GM23338 (cell line): ENCODE data around the gene HSD11B2. TPM values are rescaled to one million over a fixed set of nuclear protein-coding genes. Genes with fewer than 3 reads are reported as not detected.

Source experiments
- ATAC-seq: fragments of 200-7000 bp; cut with Tn5 transposase; 3 replicates; pipeline ENCODE4 v1.9.1; 2020
- DNase-seq: peaks from one replicate; pipeline ENCODE4 v3.0.0-alpha.2; 2015; ENCODE audit warnings: low spot score
- H2AFZ ChIP-seq: fragments of 200-600 bp; sonication (generic); 2 replicates; pipeline ENCODE4 v1.8.0; 2016; ENCODE audit warnings: antibody characterized with exemption, mild to moderate bottlenecking, moderate library complexity
- H3F3A ChIP-seq: fragments of 200-600 bp; sonication (generic); replicated peaks from 2 replicates; pipeline ENCODE4 v1.8.0; 2017; ENCODE audit warnings: antibody characterized with exemption, mixed run types, low read depth
- H3K27ac ChIP-seq: fragments of 200-600 bp; sonication (generic); 2 replicates; pipeline ENCODE4 v1.6.1; 2016; ENCODE audit warnings: low read depth
- H3K27me3 ChIP-seq: fragments of 200-600 bp; sonication (generic); 2 replicates; pipeline ENCODE4 v1.8.0; 2016; ENCODE audit warnings: mild to moderate bottlenecking, mixed run types, moderate library complexity; ENCODE audit not compliant: insufficient read depth
- H3K36me3 ChIP-seq: fragments of 200-600 bp; sonication (generic); 2 replicates; pipeline ENCODE4 v1.8.0; 2016; ENCODE audit warnings: mild to moderate bottlenecking; ENCODE audit not compliant: insufficient read depth
- H3K4me1 ChIP-seq: fragments of 200-600 bp; sonication (generic); 2 replicates; pipeline ENCODE4 v1.8.0; 2016; ENCODE audit warnings: mild to moderate bottlenecking, moderate library complexity; ENCODE audit not compliant: insufficient read depth
- H3K4me2 ChIP-seq: fragments of 200-600 bp; sonication (generic); 2 replicates; pipeline ENCODE4 v1.7.1; 2017; ENCODE audit warnings: mixed run types
- H3K4me3 ChIP-seq: fragments of 200-600 bp; sonication (generic); 2 replicates; pipeline ENCODE4 v1.6.1; 2016; ENCODE audit warnings: mixed run types
- H3K79me2 ChIP-seq: fragments of 200-600 bp; sonication (generic); replicated peaks from 2 replicates; pipeline ENCODE4 v1.8.0; 2017; ENCODE audit warnings: mild to moderate bottlenecking; ENCODE audit not compliant: insufficient read depth
- H3K9me2 ChIP-seq: fragments of 200-600 bp; sonication (generic); 2 replicates; pipeline ENCODE4 v1.8.0; 2017; ENCODE audit not compliant: insufficient read depth
- H4K20me1 ChIP-seq: fragments of 200-600 bp; sonication (generic); replicated peaks from 2 replicates; pipeline ENCODE4 v1.8.0; 2017; ENCODE audit warnings: mild to moderate bottlenecking; ENCODE audit not compliant: insufficient read depth
- H3K27ac Mint-ChIP-seq: 2 replicates; pipeline ENCODE4 v1.8.0; 2020; ENCODE audit warnings: inconsistent platforms, mild to moderate bottlenecking, moderate library complexity, mixed read lengths
- H3K27me3 Mint-ChIP-seq: 3 replicates; pipeline ENCODE4 v1.8.0; 2022; ENCODE audit warnings: low read depth, mild to moderate bottlenecking, moderate library complexity, mixed read lengths, inconsistent platforms; ENCODE audit not compliant: insufficient read depth, poor library complexity
- H3K36me3 Mint-ChIP-seq: 3 replicates; pipeline ENCODE4 v1.8.0; 2021; ENCODE audit warnings: low read depth, mild to moderate bottlenecking, inconsistent platforms, moderate library complexity, mixed read lengths
- H3K4me1 Mint-ChIP-seq: 3 replicates; pipeline ENCODE4 v1.8.0; 2020; ENCODE audit warnings: mild to moderate bottlenecking, inconsistent platforms, mixed read lengths
- H3K4me3 Mint-ChIP-seq: 3 replicates; pipeline ENCODE4 v1.8.0; 2021; ENCODE audit warnings: moderate library complexity, mild to moderate bottlenecking, inconsistent platforms, mixed read lengths
- H3K9me3 Mint-ChIP-seq: 3 replicates; pipeline ENCODE4 v1.8.0; 2020; ENCODE audit warnings: moderate library complexity, mild to moderate bottlenecking, inconsistent platforms, mixed read lengths
- CREB1 ChIP-seq: fragments of 250-450 bp; sonication (Bioruptor Pico); IDR thresholded peaks from 2 replicates; pipeline ENCODE4 v1.5.0; 2020; ENCODE audit warnings: low read depth, mild to moderate bottlenecking, moderate library complexity
- EZH2phosphoT487 ChIP-seq: fragments of 200-600 bp; sonication (generic); IDR thresholded peaks from one replicate; pipeline ENCODE4 v1.8.1; 2018; ENCODE audit warnings: antibody characterized with exemption; ENCODE audit not compliant: unreplicated experiment
- JUNB ChIP-seq: IDR thresholded peaks from one replicate; pipeline ENCODE4 v1.6.1; 2016; ENCODE audit warnings: antibody characterized with exemption; ENCODE audit not compliant: unreplicated experiment
- NANOG ChIP-seq: IDR thresholded peaks from 2 replicates; pipeline ENCODE4 v1.6.1; 2016; ENCODE audit warnings: antibody characterized with exemption, borderline replicate concordance
- POLR2AphosphoS5 ChIP-seq: IDR thresholded peaks from 2 replicates; pipeline ENCODE4 v1.6.1; 2016; ENCODE audit warnings: antibody characterized with exemption, low read depth
- REST ChIP-seq: IDR thresholded peaks from one replicate; pipeline ENCODE4 v1.6.1; 2018; ENCODE audit warnings: antibody characterized with exemption; ENCODE audit not compliant: unreplicated experiment
- STAT1 ChIP-seq: IDR thresholded peaks from one replicate; pipeline ENCODE4 v1.6.1; 2016; ENCODE audit warnings: antibody characterized with exemption; ENCODE audit not compliant: unreplicated experiment
- ZNF462 ChIP-seq: fragments of 250-450 bp; sonication (Bioruptor Pico); IDR thresholded peaks from 2 replicates; pipeline ENCODE4 v1.5.0; 2020; ENCODE audit warnings: mild to moderate bottlenecking, moderate library complexity
- polyA plus RNA-seq: library from polyadenylated mRNA; unstranded; fragments of >200 nt; fragmentation: Nextera tagmentation; extraction: Ambion mirVana; gene quantifications from 2 replicates; pipeline ENCODE4 v1.2.1, GENCODE V29; 2016
- total RNA-seq: library from RNA; depleted of rRNA; stranded (reverse); fragments of >200 nt; shearing (Covaris generic); gene quantifications from 2 replicates; pipeline ENCODE4 v1.2.3, GENCODE V29; 2014
- TF ChIP-seq, protein P1 (sequence below), 2 experiments: fragments of 200-600 bp in 1 of 2; sonication (generic) in 1 of 2; conservative IDR thresholded peaks; 2 replicates each; pipeline versions ENCODE4 v1.5.1 to v1.6.1; 2016 to 2017; ENCODE audit warnings: antibody characterized with exemption in 2 of 2, low read depth in 2 of 2, mild to moderate bottlenecking in 2 of 2, moderate library complexity in 1 of 2

Gene HSD11B2
- total and polyA plus RNA-seq, 2 experiments from 2014 or later: 14.8 to 23.0 TPM

- no peak overlapping the region for H3K27ac Mint-ChIP-seq
- H3K9me3 Mint-ChIP-seq: peaks cover 3% of the 10 kb centered on the region; the same call in 1 of the 3 replicates
- no peak overlapping the region for H2AFZ ChIP-seq
- H3K4me3 ChIP-seq: no peak overlapping the region
- no peaks in the 10 kb centered on the region for H3K79me2 ChIP-seq
- peaks cover 17% of the 10 kb centered on the region for H3K36me3 Mint-ChIP-seq
- no peaks in the 10 kb centered on the region for H3K4me1 ChIP-seq
- H3K36me3 ChIP-seq: no peaks in the 10 kb centered on the region
- no peaks in the 10 kb centered on the region for H3K27me3 ChIP-seq
- peaks cover 21% of the 10 kb centered on the region for H3K27me3 Mint-ChIP-seq
- no peak for TF ChIP-seq REST
- H3K4me2 ChIP-seq: no peak overlapping the region
- no peak overlapping the region for H3K4me3 Mint-ChIP-seq
- no peaks in the 10 kb centered on the region for H3K9me2 ChIP-seq
- no peaks in the 10 kb centered on the region for H3F3A ChIP-seq
- DNase-seq (no peak), ATAC-seq (no peak)
- no peak overlapping the region for H3K27ac ChIP-seq
- H3K4me1 Mint-ChIP-seq: peaks cover 6% of the 10 kb centered on the region
- H4K20me1 ChIP-seq: no peaks in the 10 kb centered on the region; the same call in 1 of the 2 replicates
Observed at GRCh38 chr16:67448580-67448979, 17.7 kb downstream of the HSD11B2 start.

DNA sequence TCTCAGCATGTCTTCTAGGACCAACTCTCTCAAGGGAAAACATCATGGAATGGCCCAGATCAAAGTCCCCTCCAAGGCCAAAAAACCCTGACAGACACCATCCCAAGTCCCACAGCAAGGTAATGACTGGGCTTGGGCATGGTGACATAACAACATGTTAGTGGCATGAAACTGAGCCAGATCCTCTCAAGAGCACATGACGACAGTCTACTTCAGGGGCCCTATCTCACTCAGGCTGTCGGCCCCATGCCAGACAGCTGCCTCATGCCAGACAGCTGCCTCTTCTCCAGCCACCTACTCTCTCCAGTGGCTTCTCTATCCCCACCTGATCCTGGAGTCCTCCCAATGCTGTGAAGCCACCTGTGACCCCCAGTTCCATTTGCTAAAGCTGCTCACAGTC, 18.4 kb downstream of the HSD11B2 start:
- Mint-ChIP-seq H3K27me3 (peaks cover 16% of the 10 kb centered on the region), H3K4me3 (no peak overlapping the region), H3K27ac (peak overlapping the region; percentile 49; the same call in 1 of the 2 replicates), H3K9me3 (peaks cover 3% of the 10 kb centered on the region; the same call in 1 of the 3 replicates), H3K4me1 (peaks cover 6% of the 10 kb centered on the region), H3K36me3 (peaks cover 14% of the 10 kb centered on the region)
- H3K4me1 ChIP-seq: no peaks in the 10 kb centered on the region
- no peaks in the 10 kb centered on the region for H3F3A ChIP-seq
- H3K27ac ChIP-seq: no peak overlapping the region
- H2AFZ ChIP-seq: no peak overlapping the region
- no peak overlapping the region for H3K4me3 ChIP-seq
- DNase-seq (no peak), ATAC-seq (no peak)
- H3K79me2 ChIP-seq: no peaks in the 10 kb centered on the region
- no peaks in the 10 kb centered on the region for H3K36me3 ChIP-seq
- no peaks in the 10 kb centered on the region for H3K9me2 ChIP-seq
- H3K27me3 ChIP-seq: no peaks in the 10 kb centered on the region
- H3K4me2 ChIP-seq: no peak overlapping the region
- no peaks in the 10 kb centered on the region; the same call in 1 of the 2 replicates for H4K20me1 ChIP-seq
- TF ChIP-seq STAT1 (no peak), ZNF462 (no peak), CREB1 (CRISPR knock-in tag) (no peak), POLR2AphosphoS5 (no peak), NANOG (no peak), EZH2phosphoT487 (no peak), JUNB (no peak)
- TF ChIP-seq, protein P1, sequence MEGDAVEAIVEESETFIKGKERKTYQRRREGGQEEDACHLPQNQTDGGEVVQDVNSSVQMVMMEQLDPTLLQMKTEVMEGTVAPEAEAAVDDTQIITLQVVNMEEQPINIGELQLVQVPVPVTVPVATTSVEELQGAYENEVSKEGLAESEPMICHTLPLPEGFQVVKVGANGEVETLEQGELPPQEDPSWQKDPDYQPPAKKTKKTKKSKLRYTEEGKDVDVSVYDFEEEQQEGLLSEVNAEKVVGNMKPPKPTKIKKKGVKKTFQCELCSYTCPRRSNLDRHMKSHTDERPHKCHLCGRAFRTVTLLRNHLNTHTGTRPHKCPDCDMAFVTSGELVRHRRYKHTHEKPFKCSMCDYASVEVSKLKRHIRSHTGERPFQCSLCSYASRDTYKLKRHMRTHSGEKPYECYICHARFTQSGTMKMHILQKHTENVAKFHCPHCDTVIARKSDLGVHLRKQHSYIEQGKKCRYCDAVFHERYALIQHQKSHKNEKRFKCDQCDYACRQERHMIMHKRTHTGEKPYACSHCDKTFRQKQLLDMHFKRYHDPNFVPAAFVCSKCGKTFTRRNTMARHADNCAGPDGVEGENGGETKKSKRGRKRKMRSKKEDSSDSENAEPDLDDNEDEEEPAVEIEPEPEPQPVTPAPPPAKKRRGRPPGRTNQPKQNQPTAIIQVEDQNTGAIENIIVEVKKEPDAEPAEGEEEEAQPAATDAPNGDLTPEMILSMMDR (conservative IDR thresholded peaks at IDR 0.05; ENCODE audit: low read depth in 2 of 2): no peak
